Subcutaneous preadipocyte (primary cell): ENCODE data around the gene LRRC45. TPM values are rescaled to one million over a fixed set of nuclear protein-coding genes. Genes with fewer than 3 reads are reported as not detected.

Experiments
- total RNA-seq: library from RNA; depleted of rRNA; stranded (reverse); fragments of >200 nt; gene quantifications from 2 replicates; pipeline ENCODE4 v1.2.3, GENCODE V29; 2012

The LRRC45 gene
- total RNA-seq: 16.2 and 16.9 TPM in 2 replicates

GRCh38 chr17:82022981-82023446 is at the start of gene LRRC45:
TSS of gene LRRC45 (plus strand) at chr17:82023305. CDS start at chr17:82023644, 339 bp downstream.

DNA sequence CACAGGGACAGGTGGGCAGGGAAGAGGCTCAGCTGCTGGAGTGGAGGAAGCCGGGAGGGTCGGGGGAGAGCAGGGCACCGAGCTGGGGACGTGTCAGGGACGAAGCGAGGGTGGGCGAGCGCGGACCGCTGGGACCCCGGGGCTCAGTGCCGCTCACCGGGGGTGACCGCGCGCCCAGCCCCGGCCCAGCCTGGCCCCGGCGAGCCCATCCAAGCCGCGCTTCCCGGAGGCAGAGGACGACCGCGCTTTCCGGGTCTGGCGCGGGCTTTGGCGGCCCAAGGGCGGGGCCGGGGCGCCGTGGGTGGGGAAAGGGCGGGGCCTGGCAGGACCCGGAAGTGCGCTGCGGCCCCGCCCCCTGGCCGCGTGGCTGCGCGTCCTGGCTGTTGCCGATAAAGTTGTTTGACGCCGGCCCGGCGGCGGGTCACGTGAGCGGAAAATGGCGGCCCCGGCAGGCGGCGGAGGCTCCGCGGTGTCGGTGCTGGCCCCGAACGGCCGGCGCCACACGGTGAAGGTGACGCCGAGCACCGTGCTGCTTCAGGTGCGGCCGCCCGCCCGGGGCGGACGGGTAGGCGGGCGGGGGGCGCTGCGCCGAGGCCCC is 45.8 kb upstream of the LRRC45 start, which contains the start of gene ASPSCR1:
ASPSCR1 (plus strand) TSS at position 419 of the 598 bp plus-strand sequence; CDS start at position 437, 18 bp downstream.

GRCh38 chr17:82022310-82022980 is 660 bp upstream of the LRRC45 start, which contains the start of gene CENPX:
TSS of gene CENPX (minus strand) at chr17:82022878. CDS start at chr17:82022861, 17 bp downstream.

GRCh38 chr17:82031303-82031884 is 8.3 kb downstream of the LRRC45 start, which contains the start of gene RAC3:
TSS of gene RAC3 (plus strand) at chr17:82031678. CDS start at chr17:82031762, 84 bp downstream.

GRCh38 chr17:82037092-82037888 is 14.2 kb downstream of the LRRC45 start, which contains the start of gene DCXR:
TSS of gene DCXR (minus strand) at chr17:82037697. CDS start at chr17:82037682, 15 bp downstream.

DNA sequence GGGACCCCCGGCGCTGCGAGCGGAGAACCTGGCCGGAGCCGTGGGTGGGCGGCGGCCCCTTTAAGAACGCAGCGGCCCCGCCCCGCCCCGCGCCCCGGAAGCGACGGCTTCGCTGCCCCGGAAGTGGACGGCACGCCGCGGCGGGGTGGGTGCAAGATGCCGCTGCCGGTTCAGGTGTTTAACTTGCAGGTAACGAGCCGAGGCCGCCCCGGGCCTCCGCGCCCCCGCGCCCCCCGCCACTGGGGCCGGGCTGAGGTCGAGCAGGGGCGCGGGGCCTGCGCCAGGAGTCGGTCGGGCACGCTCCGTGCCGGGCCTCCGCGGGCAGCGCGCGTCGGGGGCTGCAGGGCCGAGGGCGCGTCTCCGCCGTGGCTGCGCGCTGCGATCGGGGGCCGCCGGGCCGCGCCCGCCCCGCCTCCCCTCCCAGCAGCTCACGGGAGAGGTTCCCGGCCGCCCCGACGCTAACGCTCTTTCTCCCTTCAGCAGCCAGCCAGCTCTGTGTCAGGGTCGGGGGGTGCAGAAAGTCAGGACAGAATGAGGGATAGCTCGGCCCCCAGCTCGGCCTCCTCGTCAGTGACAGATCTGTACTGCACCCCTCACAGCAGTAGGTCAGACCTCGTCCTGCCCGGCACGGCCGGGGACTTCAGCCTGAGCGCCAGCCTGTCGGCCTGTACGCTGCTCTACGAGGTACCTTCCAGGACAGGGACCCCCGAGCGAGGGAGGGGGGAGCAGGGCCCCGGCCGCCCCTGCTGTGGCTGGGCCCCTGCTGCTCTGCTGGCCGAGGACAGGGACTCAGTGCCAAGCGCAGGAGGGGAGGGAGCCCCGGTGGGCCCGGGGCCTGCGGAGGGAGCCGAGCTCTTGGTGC is 28.9 kb downstream of the LRRC45 start, which contains the start of the genes GPS1 and RFNG:
GPS1 (plus strand) TSS at position 123 of the 862 bp plus-strand sequence; CDS start at position 157, 34 bp downstream.
RFNG (minus strand) TSS at position 36 of the 862 bp plus-strand sequence. CDS start 45 bp downstream, outside the sequence.

DNA sequence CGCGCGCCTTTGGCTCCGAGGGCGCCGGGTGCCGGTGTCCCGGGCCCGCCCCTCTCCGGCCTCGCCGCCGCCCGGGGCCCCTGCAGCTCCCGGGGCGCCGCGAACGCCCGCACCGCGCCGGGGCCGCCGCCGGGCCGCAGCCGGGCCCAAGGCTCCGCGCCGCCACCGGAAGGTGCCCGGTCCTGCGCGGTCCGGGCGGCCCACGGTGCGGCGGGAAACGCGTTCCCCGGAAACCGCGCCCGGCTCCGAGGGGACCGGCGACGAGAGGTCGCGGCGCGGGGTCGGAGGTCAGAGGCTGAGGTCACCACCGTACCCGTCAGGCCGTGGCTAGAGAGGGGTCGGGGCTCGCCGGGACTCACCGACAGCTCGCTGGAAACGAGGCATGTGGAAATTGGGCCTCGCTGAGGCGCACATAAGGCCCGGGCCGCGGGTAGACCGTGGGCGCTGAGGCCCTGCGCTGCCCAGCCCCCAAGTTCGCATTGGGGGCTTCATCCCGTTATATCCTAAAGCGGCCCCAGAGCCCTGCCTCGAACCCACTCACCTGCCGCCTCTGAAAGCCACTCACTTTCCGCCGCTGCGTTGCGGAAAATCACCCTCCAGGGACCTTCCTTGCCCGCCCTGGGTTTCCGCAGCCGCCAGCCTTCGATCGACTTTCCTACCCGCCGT is 42.7 kb downstream of the LRRC45 start, which contains the start of gene DUS1L:
DUS1L (minus strand) TSS at position 167 of the 666 bp plus-strand sequence. CDS start 745 bp downstream, outside the sequence.

Other genes starting within 250 kb of the LRRC45 start
- gene GCGR, start 219.2 kb upstream of the LRRC45 start, total RNA-seq: not detected in 2 replicates
- gene MCRIP1, start 190.0 kb upstream of the LRRC45 start, total RNA-seq: 63.1 and 87.8 TPM in 2 replicates
- not detected in 2 replicates for gene PPP1R27, start 188.3 kb upstream of the LRRC45 start, total RNA-seq
- 794 and 796 TPM in 2 replicates for gene P4HB, start 162.8 kb upstream of the LRRC45 start, total RNA-seq
- 158 and 179 TPM in 2 replicates for gene ARHGDIA, start 152.0 kb upstream of the LRRC45 start, total RNA-seq
- gene ALYREF, start 131.7 kb upstream of the LRRC45 start, total RNA-seq: 145 and 149 TPM in 2 replicates
- gene ANAPC11, start 131.6 kb upstream of the LRRC45 start, total RNA-seq: 110 and 193 TPM in 2 replicates
- gene NPB, start 121.1 kb upstream of the LRRC45 start, total RNA-seq: under 0.01 TPM in 2 replicates
- gene PCYT2, start 111.9 kb upstream of the LRRC45 start, total RNA-seq: 51.1 and 75.5 TPM in 2 replicates
- gene SIRT7, start 105.1 kb upstream of the LRRC45 start, total RNA-seq: 17.6 and 22.1 TPM in 2 replicates
- 10.3 and 13.9 TPM in 2 replicates for gene MAFG, start 95.6 kb upstream of the LRRC45 start, total RNA-seq
- gene PYCR1, start 86.0 kb upstream of the LRRC45 start, total RNA-seq: 33.8 and 43.7 TPM in 2 replicates
- not detected in 2 replicates for gene MYADML2, start 76.1 kb upstream of the LRRC45 start, total RNA-seq
- not detected in 2 replicates for gene NOTUM, start 62.1 kb upstream of the LRRC45 start, total RNA-seq
- gene ASPSCR1, start 45.7 kb upstream of the LRRC45 start, total RNA-seq: 23.1 and 25.8 TPM in 2 replicates
- 43.0 and 46.9 TPM in 2 replicates for gene CENPX, start 427 bp upstream of the LRRC45 start, total RNA-seq
- 7.8 and 16.2 TPM in 2 replicates for gene RAC3, start 8.4 kb downstream of the LRRC45 start, total RNA-seq
- gene DCXR, start 14.4 kb downstream of the LRRC45 start, total RNA-seq: 47.7 and 62.1 TPM in 2 replicates
- 29.8 and 38.5 TPM in 2 replicates for gene RFNG, start 28.5 kb downstream of the LRRC45 start, total RNA-seq
- 105 and 113 TPM in 2 replicates for gene GPS1, start 28.6 kb downstream of the LRRC45 start, total RNA-seq
- gene DUS1L, start 42.5 kb downstream of the LRRC45 start, total RNA-seq: 56.2 and 74.1 TPM in 2 replicates
- 231 and 392 TPM in 2 replicates for gene FASN, start 74.9 kb downstream of the LRRC45 start, total RNA-seq
- gene CCDC57, start 189.5 kb downstream of the LRRC45 start, total RNA-seq: 18.7 and 26.6 TPM in 2 replicates
- 64.7 and 108 TPM in 2 replicates for gene SLC16A3, start 205.7 kb downstream of the LRRC45 start, total RNA-seq